ENCODE data around the gene SLC35G4.
"Not testable (repeated sequence)": the region's sequence is repeated elsewhere in the genome, so short reads cannot be mapped to it uniquely, and the experiment has no call there.

Gene SLC35G4

GRCh38 chr18:11614042-11614441 is 4.6 kb downstream of the SLC35G4 start:
- not testable (repeated sequence) for DNase-seq

- DNase-seq, result not testable (repeated sequence)
Measured at GRCh38 chr18:11614981-11615380, 5.6 kb downstream of the SLC35G4 start.

- DNase-seq, result not testable (repeated sequence)
Measured at GRCh38 chr18:11647310-11647709, 37.9 kb downstream of the SLC35G4 start.

- DNase-seq, result not testable (repeated sequence)
Measured at GRCh38 chr18:11647804-11648203, 38.4 kb downstream of the SLC35G4 start.

DNA sequence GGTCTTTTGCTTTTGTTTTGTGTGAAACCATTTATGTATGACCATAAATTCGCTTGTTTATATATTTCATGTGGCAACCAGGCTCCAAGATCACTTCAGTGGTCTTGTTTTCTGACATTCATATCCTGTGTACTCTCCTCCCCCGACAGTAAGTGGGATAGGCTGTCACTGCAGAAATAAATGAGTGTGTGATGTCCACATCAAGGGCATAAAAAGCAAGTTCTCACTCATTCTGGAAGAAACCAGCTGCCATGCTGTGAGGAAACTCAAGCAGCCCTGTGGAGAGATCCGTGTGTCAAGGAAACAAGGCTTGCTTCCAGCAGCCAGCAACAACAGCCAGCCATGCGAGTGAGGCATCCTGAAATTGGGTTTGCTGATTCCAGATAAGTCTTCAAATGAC is 40.4 kb downstream of the SLC35G4 start:
- no peak for DNase-seq

DNA sequence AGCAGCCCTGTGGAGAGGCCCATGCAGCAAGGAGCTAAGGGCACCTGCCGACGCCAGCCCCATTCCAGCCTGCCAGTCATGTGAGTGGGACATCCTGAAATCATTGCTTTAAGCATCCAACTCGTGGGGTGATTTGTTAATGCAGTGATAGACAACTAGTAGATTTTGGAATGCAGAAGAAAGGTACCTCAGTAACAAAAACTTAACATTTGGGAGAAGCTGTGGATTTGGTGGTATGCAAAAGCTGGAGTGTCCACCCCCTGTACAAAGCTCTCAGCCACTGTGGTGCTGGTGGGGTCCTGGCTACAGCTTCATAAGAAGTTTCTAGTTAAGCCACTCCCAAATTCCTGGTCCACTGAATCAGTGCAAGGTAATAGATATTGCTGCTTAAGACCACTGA is 42.5 kb downstream of the SLC35G4 start:
- no peak for DNase-seq

- no peak for DNase-seq
Measured at GRCh38 chr18:11653521-11653920, 44.1 kb downstream of the SLC35G4 start.

- DNase-seq, result peak; percentile 46
Measured at GRCh38 chr18:11654736-11655605, 45.6 kb downstream of the SLC35G4 start.

DNA sequence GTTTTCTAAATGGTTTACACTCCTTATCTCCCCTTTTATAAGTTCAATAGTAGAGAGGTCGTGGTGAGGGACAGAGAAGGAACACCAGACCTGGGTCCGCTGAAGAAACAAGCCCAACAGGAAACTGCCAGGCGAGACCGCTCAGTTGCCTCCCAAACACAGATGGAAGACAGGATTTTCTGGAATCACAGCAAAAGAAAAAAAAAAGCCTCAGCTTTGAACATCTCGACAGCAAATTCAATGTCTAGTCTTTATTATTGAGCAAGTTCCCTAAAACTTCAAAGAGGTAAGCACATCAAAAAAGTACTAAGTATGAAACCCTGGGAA is 46.2 kb downstream of the SLC35G4 start:
- no peak for DNase-seq

DNA sequence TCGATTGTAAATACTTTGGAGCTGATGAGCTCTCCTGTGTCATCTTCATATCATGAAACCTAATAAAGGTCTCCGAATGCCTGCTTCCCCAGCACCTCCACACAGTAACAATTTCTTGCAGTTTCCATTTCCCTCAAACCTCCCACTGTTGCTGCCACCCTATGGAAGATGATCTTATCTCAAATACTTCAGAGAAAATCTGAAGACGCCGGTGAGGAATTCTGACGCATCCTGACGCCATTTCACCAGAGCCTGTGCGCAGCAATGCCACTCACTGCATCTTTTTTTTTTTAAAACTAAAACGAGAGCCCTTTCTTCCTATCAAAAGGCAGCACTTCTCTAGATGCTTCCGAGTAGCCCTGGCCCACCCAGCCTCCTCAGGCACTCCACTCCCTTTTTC is 47.8 kb downstream of the SLC35G4 start:
- no peak for DNase-seq

DNA sequence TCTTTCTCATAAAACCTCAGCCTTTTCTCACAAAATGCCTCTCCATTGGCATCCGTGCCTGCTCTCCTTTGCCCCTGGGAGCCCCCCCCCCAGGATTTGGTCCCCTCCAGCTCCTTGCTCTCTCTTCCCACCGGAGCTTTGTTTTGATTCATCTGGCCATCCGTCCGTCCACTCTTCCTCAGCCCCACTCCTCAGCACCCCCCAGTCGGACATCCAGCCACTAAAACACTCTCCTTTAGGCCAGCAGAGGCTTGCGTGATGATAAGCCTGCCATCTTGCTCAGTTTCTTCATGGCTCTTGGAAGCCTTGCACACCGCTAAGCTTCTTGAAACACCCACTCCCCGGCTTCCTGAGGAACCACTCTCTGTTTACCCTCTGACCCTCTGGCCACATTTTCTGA is 48.2 kb downstream of the SLC35G4 start:
- DNase-seq, result no peak

- DNase-seq, result no peak
Measured at GRCh38 chr18:11658019-11658418, 48.6 kb downstream of the SLC35G4 start.

GRCh38 chr18:11658989-11659388 is 49.6 kb downstream of the SLC35G4 start:
- no peak for DNase-seq

Measured in femur (tissue), 1 donor.